Bronchial epithelial cell (primary cell): ENCODE results near the gene IQSEC3. TPM values are rescaled to one million over a fixed set of nuclear protein-coding genes. Genes with fewer than 3 reads are reported as not detected.
"Not testable (repeated sequence)": the region's sequence is repeated elsewhere in the genome, so short reads cannot be mapped to it uniquely, and the experiment has no call there.

ENCODE experiments used
- DNase-seq: peaks from one replicate; pipeline ENCODE4 v3.0.0-alpha.2; 2010; ENCODE audit warnings: low read depth
- FAIRE-seq: peaks from 2 replicates; lab custom pipeline; 2011; peaks lifted over from hg19 to GRCh38; lab: Jason Lieb, UNC
- H3K27me3 ChIP-seq: 2 replicates; pipeline ENCODE4 v1.5.1; 2011; ENCODE audit warnings: low read length; ENCODE audit not compliant: control insufficient read depth, insufficient read depth
- H3K36me3 ChIP-seq: 2 replicates; pipeline ENCODE4 v1.5.1; 2011; ENCODE audit warnings: low read length; ENCODE audit not compliant: control insufficient read depth, insufficient read depth
- H3K4me3 ChIP-seq: 2 replicates; pipeline ENCODE4 v1.5.1; 2011; ENCODE audit warnings: mild to moderate bottlenecking, low read depth, low read length, control low read depth
- CTCF ChIP-seq: IDR thresholded peaks from 2 replicates; pipeline ENCODE4 v1.5.1; 2011; ENCODE audit warnings: mild to moderate bottlenecking, moderate library complexity, low read length, control low read depth, inconsistent platforms; ENCODE audit not compliant: insufficient read depth, severe bottlenecking
- total RNA-seq: library from RNA; depleted of rRNA; stranded (reverse); fragments of >200 nt; gene quantifications from 2 replicates; pipeline ENCODE4 v1.2.1, GENCODE V29; 2014

The IQSEC3 gene
- total RNA-seq, 1 donor from 2014 or later: not detected

GRCh38 chr12:52902-53734, 13.4 kb upstream of the IQSEC3 start:
- not testable (repeated sequence) for DNase-seq, FAIRE-seq, H3K4me3 ChIP-seq, H3K36me3 ChIP-seq, H3K27me3 ChIP-seq

- DNase-seq (no peak), FAIRE-seq (no peak)
- Histone ChIP-seq H3K4me3 (no peak overlapping the region), H3K27me3 (no peaks in the 10 kb centered on the region), H3K36me3 (no peaks in the 10 kb centered on the region)
- TF ChIP-seq CTCF: no peak
Observed at GRCh38 chr12:53735-54730, 12.5 kb upstream of the IQSEC3 start.

GRCh38 chr12:54750-55535, 11.6 kb upstream of the IQSEC3 start:
- TF ChIP-seq CTCF: no peak
- H3K4me3 ChIP-seq: no peak overlapping the region
- H3K36me3 ChIP-seq: no peaks in the 10 kb centered on the region
- FAIRE-seq (no peak), DNase-seq (no peak)
- H3K27me3 ChIP-seq: no peaks in the 10 kb centered on the region

- no peaks in the 10 kb centered on the region for H3K27me3 ChIP-seq
- DNase-seq (no peak), FAIRE-seq (no peak)
- no peak overlapping the region for H3K4me3 ChIP-seq
- no peaks in the 10 kb centered on the region for H3K36me3 ChIP-seq
- TF ChIP-seq CTCF: no peak
Observed at GRCh38 chr12:56683-57346, 9.8 kb upstream of the IQSEC3 start.

- Histone ChIP-seq H3K4me3 (no peak overlapping the region), H3K27me3 (no peaks in the 10 kb centered on the region), H3K36me3 (no peaks in the 10 kb centered on the region)
- FAIRE-seq: no peak
- DNase-seq: no peak
- no peak for TF ChIP-seq CTCF
Observed at GRCh38 chr12:57539-57938, 9.0 kb upstream of the IQSEC3 start.
